ENCODE data around the gene SLC7A1.

The SLC7A1 gene

GRCh38 chr13:29484236-29484635 is 111.3 kb downstream of the SLC7A1 start:
- DNase-seq: no peak

DNA sequence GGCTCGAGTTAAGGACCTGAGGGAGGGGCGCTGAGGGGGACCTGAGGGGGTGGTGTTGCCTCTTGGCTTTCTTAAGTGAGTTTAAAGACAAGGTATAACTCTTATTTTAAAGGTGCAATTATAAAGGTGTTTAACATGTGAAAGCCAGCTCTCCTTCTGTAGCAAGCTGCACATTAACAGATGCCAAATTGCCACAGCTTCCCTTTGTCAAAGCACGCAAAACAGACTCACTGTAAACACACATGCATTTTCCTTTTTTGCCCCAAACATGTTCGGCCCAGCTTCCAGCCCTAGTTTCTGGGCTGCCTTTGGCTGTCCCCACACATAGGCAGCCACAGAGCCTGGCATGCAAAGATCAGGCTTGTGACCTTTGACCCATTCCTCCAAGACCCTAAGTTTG is 111.9 kb downstream of the SLC7A1 start:
- no peak for DNase-seq

DNA sequence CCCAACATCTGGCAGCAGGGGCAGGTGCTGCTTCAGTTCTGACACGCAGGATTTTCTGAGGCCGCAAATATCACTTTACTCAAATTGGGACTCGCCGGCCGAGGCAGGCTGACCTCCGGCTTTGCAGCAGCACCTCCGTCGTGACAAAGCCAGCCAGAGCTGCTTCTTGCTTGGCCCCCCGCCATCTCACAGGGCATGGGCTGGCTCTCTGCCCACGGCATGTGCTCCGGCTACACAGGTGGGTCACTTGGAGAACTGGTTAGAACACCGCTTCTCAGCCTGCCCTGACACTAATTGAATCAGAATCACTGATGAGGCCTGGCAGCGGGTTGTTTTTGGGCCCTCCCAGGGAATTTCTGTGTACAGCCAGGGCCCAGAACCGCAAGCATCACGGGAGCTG is 112.3 kb downstream of the SLC7A1 start:
- no peak for DNase-seq

DNA sequence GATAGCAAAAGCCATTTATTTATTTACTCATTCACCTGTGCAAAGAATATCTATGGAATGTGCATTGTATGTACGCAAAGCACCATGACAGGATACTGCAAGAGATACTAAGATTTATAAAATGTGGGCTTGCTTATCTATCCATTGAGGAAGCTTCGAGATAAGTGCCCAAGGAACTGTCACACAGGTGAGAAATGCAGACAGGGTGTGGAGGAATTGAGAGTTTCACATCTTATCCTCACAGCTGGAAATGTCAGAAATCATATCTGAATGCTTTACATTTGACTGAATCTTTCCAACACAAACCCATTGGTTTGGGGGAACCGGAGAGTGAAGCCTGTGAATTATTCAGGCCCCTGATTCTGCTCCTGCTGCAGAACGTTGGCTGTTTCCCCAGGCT is 113.0 kb downstream of the SLC7A1 start:
- no peak for DNase-seq

DNA sequence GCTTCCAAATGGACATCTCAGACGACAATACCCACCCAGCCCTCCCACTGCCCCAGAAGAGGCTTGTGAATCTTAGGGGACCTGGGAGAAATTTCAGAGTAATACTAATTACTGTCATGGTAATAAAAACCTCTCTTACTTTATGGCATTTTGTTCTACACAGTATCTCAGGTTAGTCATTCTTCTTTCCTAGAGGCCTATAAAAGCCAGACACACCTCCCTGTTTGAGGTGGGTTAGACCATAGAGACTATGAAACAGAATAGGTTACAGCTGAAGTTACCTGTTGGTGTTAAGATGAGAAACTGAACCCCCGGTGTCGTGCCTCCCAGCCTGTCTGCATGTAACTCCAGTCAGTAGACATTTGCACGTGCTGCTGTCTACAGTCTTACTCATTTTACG is 113.9 kb downstream of the SLC7A1 start:
- DNase-seq: no peak

DNA sequence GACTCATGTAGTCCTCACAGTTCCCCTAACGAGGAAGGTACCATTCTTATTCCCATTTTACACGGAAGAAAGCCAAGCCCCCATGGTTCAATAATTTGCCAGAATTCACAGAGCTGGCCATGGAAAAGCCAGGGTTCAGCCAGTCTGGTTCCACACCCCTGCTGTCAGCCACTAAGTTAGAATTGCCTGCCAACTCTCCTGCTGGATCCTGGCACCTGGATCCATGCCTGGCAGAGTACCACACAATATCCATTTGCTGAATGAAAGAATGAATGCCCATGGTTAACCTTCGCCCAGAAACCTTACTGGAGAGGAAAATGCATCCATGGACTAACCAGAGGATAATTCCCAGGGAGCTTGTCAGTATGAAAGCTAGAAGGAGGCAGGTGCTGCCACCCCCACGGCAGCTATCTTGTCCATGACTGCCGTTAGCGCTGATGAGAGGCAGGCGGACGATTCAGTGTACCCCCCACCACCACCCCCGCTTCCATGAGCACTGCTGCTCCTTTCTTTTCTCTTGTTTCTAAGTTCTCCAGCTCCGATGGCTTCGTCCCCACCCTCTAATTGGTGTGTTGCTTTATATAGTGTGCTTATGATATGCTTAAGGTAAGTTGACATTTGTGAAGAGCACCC is 114.5 kb downstream of the SLC7A1 start:
- DNase-seq: no peak

DNA sequence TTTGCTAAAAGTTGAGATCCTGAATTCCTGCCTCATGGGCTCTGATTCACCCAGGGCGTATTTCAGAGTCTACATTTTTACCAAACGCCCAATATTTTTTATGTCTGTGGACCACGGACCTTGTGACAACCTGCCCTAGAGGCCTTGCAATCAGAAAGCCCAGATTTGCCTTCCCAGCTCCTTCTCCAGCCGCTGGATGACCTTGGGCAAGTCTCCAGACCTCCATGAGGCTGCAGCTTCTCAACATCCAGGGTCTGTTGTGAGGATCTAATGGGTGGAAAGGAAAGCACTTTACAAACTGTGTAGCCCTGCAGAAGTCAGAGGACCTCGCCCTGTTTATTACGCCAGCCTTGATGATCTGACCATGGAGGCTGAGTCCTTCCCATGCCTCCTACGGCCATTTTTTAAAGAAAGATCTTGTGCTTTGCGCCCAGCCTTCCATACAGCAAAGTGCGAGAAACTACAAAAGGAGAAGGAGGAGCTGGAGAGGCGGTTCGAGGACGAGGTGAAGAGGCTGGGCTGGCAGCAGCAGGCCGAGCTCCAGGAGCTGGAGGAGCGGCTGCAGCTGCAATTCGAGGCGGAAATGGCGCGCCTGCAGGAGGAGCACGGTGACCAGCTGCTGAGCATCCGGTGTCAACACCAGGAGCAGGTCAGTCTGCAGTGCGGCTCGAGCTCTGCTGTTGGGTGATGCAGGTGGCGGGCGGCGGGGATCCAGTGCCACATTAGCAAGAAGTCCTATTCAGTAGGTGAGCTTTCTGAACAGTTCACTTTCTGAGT is 115.6 kb downstream of the SLC7A1 start:
- DNase-seq: no peak

- no peak for DNase-seq
Observed at GRCh38 chr13:29476046-29476445, 119.4 kb downstream of the SLC7A1 start.

DNA sequence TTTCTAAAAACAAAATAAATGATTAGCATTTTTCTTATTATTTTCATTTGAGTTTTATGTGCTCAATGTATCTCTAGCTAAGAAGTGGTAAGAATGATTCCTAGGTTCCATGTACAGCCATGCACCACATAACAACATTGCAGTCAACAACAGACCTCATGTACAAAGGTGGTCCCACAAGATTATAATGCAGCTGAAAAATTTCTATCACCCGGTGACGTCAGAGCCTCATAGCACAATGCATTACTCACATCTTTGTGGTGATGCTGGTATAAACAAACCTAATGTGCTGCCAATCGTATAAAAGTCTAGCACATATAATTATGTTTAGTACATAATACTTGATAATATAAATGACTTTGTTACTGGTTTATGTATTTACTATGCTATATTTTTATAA is 120.5 kb downstream of the SLC7A1 start:
- no peak for DNase-seq

GRCh38 chr13:29473166-29473565 is 122.3 kb downstream of the SLC7A1 start:
- no peak for DNase-seq

DNA sequence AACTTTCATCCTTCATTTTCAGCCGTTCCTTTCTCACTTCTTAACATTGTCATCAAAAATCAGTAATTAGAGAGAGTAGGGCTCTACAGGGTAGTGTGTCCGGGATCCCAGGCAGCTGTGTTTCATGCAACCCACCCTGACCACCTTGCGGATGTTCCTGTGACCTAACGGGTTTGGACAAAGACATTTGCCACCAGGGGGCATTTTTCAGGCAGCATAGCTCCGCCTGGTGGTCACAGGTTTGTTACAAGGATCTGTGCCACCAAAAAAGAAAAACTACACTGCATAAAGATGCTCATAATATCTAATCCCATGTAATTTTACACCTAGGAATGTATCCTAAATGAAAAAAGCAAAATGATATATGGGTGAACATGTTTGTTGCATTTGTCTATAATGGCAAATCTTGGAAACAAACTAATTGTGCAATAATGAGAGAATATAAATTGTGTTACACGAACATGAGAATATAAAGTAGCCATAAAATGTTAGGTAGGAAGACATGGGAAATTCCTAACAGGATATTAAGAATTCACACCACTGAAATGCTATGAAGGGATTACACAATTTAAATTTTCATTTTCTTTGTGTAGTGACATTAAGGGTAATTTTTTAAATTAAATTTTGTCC is 123.0 kb downstream of the SLC7A1 start:
- peak; percentile 71 for DNase-seq

DNA sequence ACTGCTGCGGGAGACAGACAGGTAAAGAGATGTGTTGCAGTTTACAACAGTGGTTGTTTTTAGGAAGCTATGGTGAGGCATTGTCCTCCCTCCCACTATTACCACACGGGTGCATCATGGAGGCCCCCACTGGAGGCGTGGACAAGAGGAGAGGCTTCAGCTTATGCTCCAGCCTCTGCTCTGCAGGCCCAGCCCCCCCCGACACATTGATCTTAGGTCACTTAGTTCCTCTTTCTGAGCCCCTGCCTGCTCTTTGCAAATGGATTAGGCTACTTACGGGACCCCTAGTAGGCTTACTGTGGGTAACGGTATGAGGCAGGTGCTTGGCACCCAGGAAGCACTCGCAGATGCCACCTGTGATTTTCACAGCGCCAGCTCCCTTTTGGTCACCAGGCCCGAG is 123.9 kb downstream of the SLC7A1 start:
- DNase-seq: peak; percentile 23

- DNase-seq: no peak
Observed at GRCh38 chr13:29465741-29466293, 129.7 kb downstream of the SLC7A1 start.

GRCh38 chr13:29464105-29464679 is 131.3 kb downstream of the SLC7A1 start:
- no peak for DNase-seq

GRCh38 chr13:29459813-29460355 is 135.6 kb downstream of the SLC7A1 start:
- no peak for DNase-seq
